Ishikawa (cell line): ENCODE data around the gene GCFC2.

Experiments used
- CEBPB ChIP-seq: IDR thresholded peaks from 2 replicates; pipeline ENCODE4 v1.6.1; 2012
- CREB1 ChIP-seq: IDR thresholded peaks from 2 replicates; pipeline ENCODE4 v1.6.1; 2012; ENCODE audit warnings: low read depth
- EGR1 ChIP-seq: IDR thresholded peaks from 2 replicates; pipeline ENCODE4 v1.6.1; 2012
- EP300 ChIP-seq: IDR thresholded peaks from 2 replicates; pipeline ENCODE4 v1.6.1; 2012; ENCODE audit warnings: borderline replicate concordance
- MAX ChIP-seq: IDR thresholded peaks from 2 replicates; pipeline ENCODE4 v1.6.1; 2012
- NFIC ChIP-seq: IDR thresholded peaks from 2 replicates; pipeline ENCODE4 v1.6.1; 2012
- RAD21 ChIP-seq: IDR thresholded peaks from 2 replicates; pipeline ENCODE4 v1.6.1; 2012; ENCODE audit warnings: low read depth
- REST ChIP-seq: IDR thresholded peaks from 2 replicates; pipeline ENCODE4 v1.6.1; 2012; ENCODE audit warnings: low read depth, mild to moderate bottlenecking
- TAF1 ChIP-seq: IDR thresholded peaks from 2 replicates; pipeline ENCODE4 v1.6.1; 2012; ENCODE audit warnings: low read depth, mild to moderate bottlenecking
- TCF12 ChIP-seq: IDR thresholded peaks from 2 replicates; pipeline ENCODE4 v1.6.1; 2012; ENCODE audit warnings: low read depth
- TEAD4 ChIP-seq: IDR thresholded peaks from 2 replicates; pipeline ENCODE4 v1.6.1; 2012
- USF1 ChIP-seq: IDR thresholded peaks from 2 replicates; pipeline ENCODE4 v1.6.1; 2012
- ZBTB7A ChIP-seq: IDR thresholded peaks from 2 replicates; pipeline ENCODE4 v1.6.1; 2012; ENCODE audit warnings: low read depth

- TF ChIP-seq EP300 (no peak), CEBPB (no peak), RAD21 (no peak), ZBTB7A (no peak), REST (no peak), NFIC (no peak), MAX (no peak), CREB1 (no peak), TCF12 (no peak), TEAD4 (no peak), TAF1 (no peak), USF1 (no peak), EGR1 (no peak)
These were observed 8.1 kb downstream of the GCFC2 start for GRCh38 chr2:75702593-75702992.
